ENCODE results near the gene POC1B. TPM values are rescaled to one million over a fixed set of nuclear protein-coding genes. Genes with fewer than 3 reads are reported as not detected.

The POC1B gene
- total RNA-seq, 1 donor from 2014 or later: 40.3 TPM

DNA sequence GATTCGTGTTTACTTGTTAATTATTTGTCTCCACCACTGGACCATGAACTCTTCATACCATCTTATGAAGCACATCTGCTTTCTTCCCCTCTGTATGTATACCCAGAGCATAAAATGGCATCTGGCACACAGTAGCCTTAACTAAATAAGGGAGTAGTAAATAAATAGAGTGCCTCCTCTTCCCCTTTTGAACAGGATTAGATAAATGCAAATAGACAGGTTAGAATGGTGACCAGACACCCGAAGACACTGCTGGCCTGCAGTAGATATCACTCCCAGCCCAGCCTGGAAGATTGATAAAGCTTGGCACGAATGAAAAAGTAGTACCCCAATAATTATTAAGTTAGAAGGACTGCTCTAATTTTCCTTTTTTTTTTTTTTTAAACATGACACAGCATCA lies 8.1 kb downstream of the POC1B start:
- Histone ChIP-seq H4K20me1 (ENCODE audit: low read depth) (no peaks in the 10 kb centered on the region), H3K36me3 (no peaks in the 10 kb centered on the region), H3K4me2 (no peak overlapping the region), H3K27ac (no peak overlapping the region), H3K79me2 (ENCODE audit: low read depth) (peaks cover 12% of the 10 kb centered on the region), H3K9ac (no peak overlapping the region), H3K9me3 (ENCODE audit: low read depth) (no peaks in the 10 kb centered on the region), H3F3A (ENCODE audit: low read depth) (no peaks in the 10 kb centered on the region), H2AFZ (replicated peaks) (no peak overlapping the region), H3K27me3 (no peaks in the 10 kb centered on the region), H3K4me1 (peaks cover 4% of the 10 kb centered on the region), H3K4me3 (no peak overlapping the region)
- H3K9me3 Mint-ChIP-seq: no peaks in the 10 kb centered on the region
- no peak for DNase-seq (ENCODE audit: low spot score)
- H3K36me3 Mint-ChIP-seq: peaks cover 6% of the 10 kb centered on the region
- H3K4me1 Mint-ChIP-seq: peaks cover 9% of the 10 kb centered on the region
- no peaks in the 10 kb centered on the region for H3K27me3 Mint-ChIP-seq (ENCODE audit: insufficient read depth, low read depth)
- no peak overlapping the region for H3K4me3 Mint-ChIP-seq
- H3K27ac Mint-ChIP-seq: no peak overlapping the region
- TF ChIP-seq EZH2phosphoT487 (IDR thresholded peaks at IDR 0.05): no peak
- no peak for TF ChIP-seq EZH2 (IDR thresholded peaks at IDR 0.05)
- TF ChIP-seq, protein P1, sequence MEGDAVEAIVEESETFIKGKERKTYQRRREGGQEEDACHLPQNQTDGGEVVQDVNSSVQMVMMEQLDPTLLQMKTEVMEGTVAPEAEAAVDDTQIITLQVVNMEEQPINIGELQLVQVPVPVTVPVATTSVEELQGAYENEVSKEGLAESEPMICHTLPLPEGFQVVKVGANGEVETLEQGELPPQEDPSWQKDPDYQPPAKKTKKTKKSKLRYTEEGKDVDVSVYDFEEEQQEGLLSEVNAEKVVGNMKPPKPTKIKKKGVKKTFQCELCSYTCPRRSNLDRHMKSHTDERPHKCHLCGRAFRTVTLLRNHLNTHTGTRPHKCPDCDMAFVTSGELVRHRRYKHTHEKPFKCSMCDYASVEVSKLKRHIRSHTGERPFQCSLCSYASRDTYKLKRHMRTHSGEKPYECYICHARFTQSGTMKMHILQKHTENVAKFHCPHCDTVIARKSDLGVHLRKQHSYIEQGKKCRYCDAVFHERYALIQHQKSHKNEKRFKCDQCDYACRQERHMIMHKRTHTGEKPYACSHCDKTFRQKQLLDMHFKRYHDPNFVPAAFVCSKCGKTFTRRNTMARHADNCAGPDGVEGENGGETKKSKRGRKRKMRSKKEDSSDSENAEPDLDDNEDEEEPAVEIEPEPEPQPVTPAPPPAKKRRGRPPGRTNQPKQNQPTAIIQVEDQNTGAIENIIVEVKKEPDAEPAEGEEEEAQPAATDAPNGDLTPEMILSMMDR (IDR thresholded peaks at IDR 0.05): no peak

DNA sequence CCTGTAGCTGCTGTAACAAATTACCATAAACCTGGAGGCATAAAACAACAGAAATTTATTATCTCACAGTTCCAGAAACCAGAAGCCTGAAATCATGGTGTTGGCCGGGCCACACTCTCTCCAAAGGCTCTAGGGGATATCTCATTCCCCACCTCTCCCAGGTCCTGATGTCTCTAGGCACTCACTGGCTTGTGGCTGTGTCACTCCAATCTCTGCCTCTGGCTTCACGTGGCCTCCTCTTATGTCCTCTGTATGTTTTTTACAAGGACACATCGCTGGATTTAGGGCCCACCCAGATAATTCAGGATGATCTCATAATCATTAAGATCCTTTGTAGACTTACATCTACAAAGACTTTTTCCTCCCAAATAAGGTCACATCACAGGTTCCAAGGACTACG lies 9.2 kb downstream of the POC1B start:
- Mint-ChIP-seq H3K27me3 (ENCODE audit: insufficient read depth, low read depth) (no peaks in the 10 kb centered on the region), H3K27ac (no peak overlapping the region), H3K4me3 (no peak overlapping the region), H3K9me3 (no peaks in the 10 kb centered on the region), H3K36me3 (peaks cover 4% of the 10 kb centered on the region), H3K4me1 (peaks cover 3% of the 10 kb centered on the region)
- H4K20me1 ChIP-seq (ENCODE audit: low read depth): no peaks in the 10 kb centered on the region
- H3K4me2 ChIP-seq: no peak overlapping the region
- no peak overlapping the region for H3K9ac ChIP-seq
- no peaks in the 10 kb centered on the region for H3K36me3 ChIP-seq
- no peaks in the 10 kb centered on the region for H3K9me3 ChIP-seq (ENCODE audit: low read depth)
- DNase-seq (ENCODE audit: low spot score): no peak
- peaks cover 12% of the 10 kb centered on the region for H3K79me2 ChIP-seq (ENCODE audit: low read depth)
- H3K27me3 ChIP-seq: no peaks in the 10 kb centered on the region
- no peaks in the 10 kb centered on the region for H3F3A ChIP-seq (ENCODE audit: low read depth)
- peaks cover 4% of the 10 kb centered on the region for H3K4me1 ChIP-seq
- H3K4me3 ChIP-seq: no peak overlapping the region
- no peak overlapping the region for H2AFZ ChIP-seq (replicated peaks)
- no peak for TF ChIP-seq EZH2phosphoT487 (IDR thresholded peaks at IDR 0.05)
- no peak for TF ChIP-seq EZH2 (IDR thresholded peaks at IDR 0.05)
- TF ChIP-seq, protein P1 (IDR thresholded peaks at IDR 0.05): no peak
- H3K27ac ChIP-seq: no peak overlapping the region

DNA sequence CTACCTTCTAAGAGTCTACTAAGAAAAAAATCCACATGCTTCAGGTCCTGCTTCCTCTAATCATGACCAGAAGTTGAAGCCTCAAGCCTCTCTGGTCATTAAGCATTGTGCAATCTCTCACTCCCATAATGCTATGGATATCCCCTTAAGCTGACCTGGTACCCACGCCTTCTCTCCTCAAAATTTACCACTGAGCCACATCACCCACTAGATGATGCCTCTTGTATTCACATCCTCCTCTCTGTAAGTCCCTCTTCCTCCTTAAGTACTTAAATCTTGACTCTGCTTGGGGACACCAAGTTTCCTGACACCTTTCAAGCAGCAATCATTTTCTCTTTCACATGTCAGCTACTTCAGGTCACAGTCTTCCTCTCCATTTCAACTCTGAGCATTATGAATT lies 11.1 kb downstream of the POC1B start:
- Histone ChIP-seq H3K27me3 (no peaks in the 10 kb centered on the region), H3K9me3 (ENCODE audit: low read depth) (no peaks in the 10 kb centered on the region), H3K36me3 (no peaks in the 10 kb centered on the region), H3K79me2 (ENCODE audit: low read depth) (no peaks in the 10 kb centered on the region), H3F3A (ENCODE audit: low read depth) (no peaks in the 10 kb centered on the region), H3K4me2 (no peak overlapping the region), H3K9ac (no peak overlapping the region), H3K4me3 (no peak overlapping the region), H3K27ac (no peak overlapping the region), H2AFZ (replicated peaks) (no peak overlapping the region), H3K4me1 (peaks cover 4% of the 10 kb centered on the region), H4K20me1 (ENCODE audit: low read depth) (no peaks in the 10 kb centered on the region)
- no peaks in the 10 kb centered on the region for H3K4me1 Mint-ChIP-seq
- peaks cover 1% of the 10 kb centered on the region for H3K36me3 Mint-ChIP-seq
- DNase-seq (ENCODE audit: low spot score): no peak
- no peak overlapping the region for H3K4me3 Mint-ChIP-seq
- TF ChIP-seq, protein P1 (IDR thresholded peaks at IDR 0.05): no peak
- TF ChIP-seq EZH2 (IDR thresholded peaks at IDR 0.05) (no peak), EZH2phosphoT487 (IDR thresholded peaks at IDR 0.05) (no peak)
- no peaks in the 10 kb centered on the region for H3K9me3 Mint-ChIP-seq
- H3K27ac Mint-ChIP-seq: no peak overlapping the region
- H3K27me3 Mint-ChIP-seq (ENCODE audit: insufficient read depth, low read depth): no peaks in the 10 kb centered on the region
